ENCODE data around the gene CYBA. TPM values are rescaled to one million over a fixed set of nuclear protein-coding genes. Genes with fewer than 3 reads are reported as not detected.

CYBA gene
- total RNA-seq, 1 experiment from 2014 or later, result 351 TPM

DNA sequence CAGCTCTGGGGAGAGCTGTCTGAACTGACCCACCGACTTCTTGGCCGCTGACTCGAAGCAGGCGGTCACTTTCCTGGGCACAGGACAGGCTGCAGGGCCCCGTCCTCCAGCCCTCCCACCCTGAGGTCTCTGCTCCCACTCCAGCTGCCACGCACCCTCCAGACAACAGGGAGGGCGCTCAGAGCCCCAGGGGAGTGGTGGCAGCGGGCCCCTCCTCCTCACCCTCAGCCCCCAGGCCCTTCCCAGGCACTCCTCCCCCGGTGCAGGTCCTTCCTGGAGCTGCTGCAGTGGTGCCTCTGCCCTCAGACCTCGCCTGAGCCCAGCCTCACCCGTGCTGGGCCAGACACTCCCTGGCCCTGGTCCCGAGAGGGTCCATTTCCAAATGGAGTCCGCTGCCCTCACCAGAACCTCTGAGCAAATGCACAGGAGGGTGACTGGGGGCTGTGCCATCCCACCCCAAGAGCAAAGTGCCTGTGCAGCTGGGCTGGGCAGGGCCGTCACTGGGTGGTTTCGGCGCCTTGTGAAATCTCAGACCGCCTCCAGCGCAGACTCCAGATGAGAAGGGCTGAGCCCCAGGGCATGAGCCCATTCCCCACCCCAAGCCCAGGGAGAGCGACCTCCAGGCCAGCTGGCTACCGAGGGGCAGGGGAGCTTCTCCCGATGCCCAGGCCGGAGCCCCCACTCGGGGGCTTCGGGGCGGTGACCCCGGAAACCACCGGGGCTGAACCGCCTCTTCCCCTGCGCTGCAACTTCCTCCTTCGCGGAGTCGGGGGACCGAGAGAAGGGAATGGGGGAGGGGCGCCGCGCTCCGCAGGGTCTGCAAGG lies 717 bp downstream of the CYBA start:
- intact Hi-C loops (cut with micrococcal nuclease; ENCODE audit: unreplicated experiment), result no loop called here
- DNase-seq, result peak in 1 of 2 experiments; percentile 57
- POLR2A ChIA-PET, result interaction anchor here (0.6 to 0.9 kb wide), 2 partner anchors 13 to 89 kb away, joined by 4 to 7 read pairs; partner anchors contain the start of gene MVD
- Histone ChIP-seq H3K36me3 (ENCODE audit: control insufficient read depth, insufficient read depth, low read length) (peaks cover 5% of the 10 kb centered on the region; the same call in 1 of the 2 replicates), H3K9me3 (no peaks in the 10 kb centered on the region), H3K4me3 (ENCODE audit: low read depth, low read length) (peak overlapping the region; percentile 96), H3K4me1 (peaks cover 17% of the 10 kb centered on the region), H3K27me3 (replicated peaks; ENCODE audit: control insufficient read depth, insufficient read depth, low read length) (no peaks in the 10 kb centered on the region)
- H3K9me3 Mint-ChIP-seq (ENCODE audit: unreplicated experiment), result no peaks in the 10 kb centered on the region
- TSS peak; percentile 14 for BruUV-seq (replicated peaks)
- H3K27me3 Mint-ChIP-seq (ENCODE audit: insufficient read depth, unreplicated experiment), result no peaks in the 10 kb centered on the region
- peak overlapping the region; percentile 87 for H3K27ac Mint-ChIP-seq (ENCODE audit: unreplicated experiment)
- peaks cover 56% of the 10 kb centered on the region for H3K36me3 Mint-ChIP-seq (ENCODE audit: insufficient read depth, unreplicated experiment)
- CTCF ChIA-PET, result no interaction called here
- H3K4me3 Mint-ChIP-seq (ENCODE audit: unreplicated experiment), result peak overlapping the region; percentile 78
- peaks cover 6% of the 10 kb centered on the region for H3K4me1 Mint-ChIP-seq (ENCODE audit: low read depth, unreplicated experiment)
- TF ChIP-seq, protein P1, sequence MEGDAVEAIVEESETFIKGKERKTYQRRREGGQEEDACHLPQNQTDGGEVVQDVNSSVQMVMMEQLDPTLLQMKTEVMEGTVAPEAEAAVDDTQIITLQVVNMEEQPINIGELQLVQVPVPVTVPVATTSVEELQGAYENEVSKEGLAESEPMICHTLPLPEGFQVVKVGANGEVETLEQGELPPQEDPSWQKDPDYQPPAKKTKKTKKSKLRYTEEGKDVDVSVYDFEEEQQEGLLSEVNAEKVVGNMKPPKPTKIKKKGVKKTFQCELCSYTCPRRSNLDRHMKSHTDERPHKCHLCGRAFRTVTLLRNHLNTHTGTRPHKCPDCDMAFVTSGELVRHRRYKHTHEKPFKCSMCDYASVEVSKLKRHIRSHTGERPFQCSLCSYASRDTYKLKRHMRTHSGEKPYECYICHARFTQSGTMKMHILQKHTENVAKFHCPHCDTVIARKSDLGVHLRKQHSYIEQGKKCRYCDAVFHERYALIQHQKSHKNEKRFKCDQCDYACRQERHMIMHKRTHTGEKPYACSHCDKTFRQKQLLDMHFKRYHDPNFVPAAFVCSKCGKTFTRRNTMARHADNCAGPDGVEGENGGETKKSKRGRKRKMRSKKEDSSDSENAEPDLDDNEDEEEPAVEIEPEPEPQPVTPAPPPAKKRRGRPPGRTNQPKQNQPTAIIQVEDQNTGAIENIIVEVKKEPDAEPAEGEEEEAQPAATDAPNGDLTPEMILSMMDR (IDR thresholded peaks at IDR 0.05; ENCODE audit: insufficient read depth in 1 of 2, low read depth in 1 of 2, low read length in 1 of 2, severe bottlenecking in 1 of 2, unreplicated experiment in 1 of 2), result no peak

DNA sequence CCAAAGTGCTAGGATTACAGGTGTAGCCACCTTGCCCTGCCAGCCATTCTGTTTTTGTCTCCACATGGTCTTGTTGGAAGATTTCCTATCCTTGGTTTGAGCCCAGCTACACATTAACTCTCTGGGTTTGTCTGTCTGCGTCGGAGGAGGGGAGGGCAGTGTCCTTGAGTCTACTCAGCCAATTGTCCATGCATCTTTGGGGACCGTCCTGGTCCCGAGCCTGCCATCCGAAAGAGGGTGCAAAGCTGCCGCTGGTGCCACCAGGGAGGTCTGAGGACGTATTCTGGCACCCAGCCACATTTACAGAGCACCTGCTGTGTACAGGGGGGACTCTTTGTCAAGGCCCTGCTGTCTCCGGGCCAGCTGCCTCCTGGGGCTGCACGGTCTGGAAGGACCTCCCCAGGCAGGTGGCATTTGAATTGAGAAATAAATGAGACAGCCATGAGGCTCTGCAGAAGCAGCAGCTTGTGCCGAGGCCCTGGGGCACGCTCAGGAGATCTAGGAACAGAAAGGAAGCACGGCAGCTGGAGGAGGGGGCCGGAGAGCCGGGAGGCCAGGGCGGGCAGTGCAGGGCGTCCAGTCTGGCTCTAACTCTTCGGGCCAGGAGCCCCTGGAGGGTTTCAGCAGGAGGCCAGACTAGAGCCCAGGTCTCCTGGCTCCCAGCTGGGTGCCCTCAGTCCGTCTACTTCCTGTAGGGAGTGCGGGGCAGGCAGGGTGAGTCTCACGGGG lies 1.5 kb downstream of the CYBA start:
- BruUV-seq (replicated peaks), result no TSS peak
- Mint-ChIP-seq H3K27ac (ENCODE audit: unreplicated experiment) (peak overlapping the region; percentile 87), H3K4me3 (ENCODE audit: unreplicated experiment) (peak overlapping the region; percentile 78), H3K27me3 (ENCODE audit: insufficient read depth, unreplicated experiment) (no peaks in the 10 kb centered on the region), H3K36me3 (ENCODE audit: insufficient read depth, unreplicated experiment) (peaks cover 54% of the 10 kb centered on the region), H3K9me3 (ENCODE audit: unreplicated experiment) (no peaks in the 10 kb centered on the region), H3K4me1 (ENCODE audit: low read depth, unreplicated experiment) (peaks cover 6% of the 10 kb centered on the region)
- H3K9me3 ChIP-seq, result no peaks in the 10 kb centered on the region
- TF ChIP-seq, protein P1 (IDR thresholded peaks at IDR 0.05; ENCODE audit: insufficient read depth in 1 of 2, low read depth in 1 of 2, low read length in 1 of 2, severe bottlenecking in 1 of 2, unreplicated experiment in 1 of 2), result no peak
- ChIA-PET POLR2A (interaction anchor here (0.6 to 0.9 kb wide), 2 partner anchors 14 to 89 kb away, joined by 4 to 7 read pairs; partner anchors contain the start of gene MVD), CTCF (interaction anchor here (1.5 kb wide), 1 partner anchor 16 kb away, joined by 3 read pairs; no protein-coding TSS in a partner anchor)
- intact Hi-C loops (cut with micrococcal nuclease; ENCODE audit: unreplicated experiment), result no loop called here
- DNase-seq, result no peak
- H3K4me1 ChIP-seq, result peaks cover 17% of the 10 kb centered on the region
- peaks cover 2% of the 10 kb centered on the region; the same call in 1 of the 2 replicates for H3K36me3 ChIP-seq (ENCODE audit: control insufficient read depth, insufficient read depth, low read length)
- H3K4me3 ChIP-seq (ENCODE audit: low read depth, low read length), result peak overlapping the region; percentile 96
- H3K27me3 ChIP-seq (replicated peaks; ENCODE audit: control insufficient read depth, insufficient read depth, low read length), result no peaks in the 10 kb centered on the region
